NK-92 (cell line): ENCODE measurements around the gene DROSHA.
"Not testable (repeated sequence)": the region's sequence is repeated elsewhere in the genome, so short reads cannot be mapped to it uniquely, and the experiment has no call there.

ENCODE experiments used
- DNase-seq: peaks from one replicate; lab custom pipeline; 2025; ENCODE audit not compliant: unreplicated experiment; lab: John Stamatoyannopoulos, UW

The DROSHA gene

GRCh38 chr5:31531888-31532547, at the start of gene DROSHA, which contains the start of gene C5orf22:
Gene DROSHA (minus strand): TSS chr5:31532093. CDS start chr5:31529059, 3,034 bp downstream.
Gene C5orf22 (plus strand): TSS chr5:31532301. CDS start chr5:31532393, 92 bp downstream.
- peak; percentile 72 for DNase-seq

GRCh38 chr5:31579558-31579957, 47.7 kb upstream of the DROSHA start:
- no peak for DNase-seq

GRCh38 chr5:31577438-31577837, 45.5 kb upstream of the DROSHA start:
- no peak for DNase-seq

- no peak for DNase-seq
Measured at GRCh38 chr5:31574772-31575171, 42.9 kb upstream of the DROSHA start.

- DNase-seq = no peak
Measured at GRCh38 chr5:31573494-31574142, 41.7 kb upstream of the DROSHA start.

- no peak for DNase-seq
Measured at GRCh38 chr5:31569068-31569467, 37.2 kb upstream of the DROSHA start.

- no peak for DNase-seq
Measured at GRCh38 chr5:31568302-31568835, 36.5 kb upstream of the DROSHA start.

GRCh38 chr5:31566362-31566761, 34.5 kb upstream of the DROSHA start:
- not testable (repeated sequence) for DNase-seq

GRCh38 chr5:31563216-31563615, 31.3 kb upstream of the DROSHA start:
- no peak for DNase-seq

GRCh38 chr5:31561946-31562345, 30.1 kb upstream of the DROSHA start:
- DNase-seq = no peak

GRCh38 chr5:31559942-31560341, 28.0 kb upstream of the DROSHA start:
- no peak for DNase-seq

- no peak for DNase-seq
Measured at GRCh38 chr5:31556461-31556860, 24.6 kb upstream of the DROSHA start.

- no peak for DNase-seq
Measured at GRCh38 chr5:31554552-31554951, 22.7 kb upstream of the DROSHA start.

GRCh38 chr5:31553863-31554262, 22.0 kb upstream of the DROSHA start:
- DNase-seq = no peak

GRCh38 chr5:31551878-31552277, 20.0 kb upstream of the DROSHA start:
- no peak for DNase-seq

- DNase-seq = not testable (repeated sequence)
Measured at GRCh38 chr5:31549114-31549513, 17.2 kb upstream of the DROSHA start.

- DNase-seq = no peak
Measured at GRCh38 chr5:31537851-31538250, 6.0 kb upstream of the DROSHA start.

GRCh38 chr5:31537349-31537748, 5.5 kb upstream of the DROSHA start:
- no peak for DNase-seq

GRCh38 chr5:31536873-31537272, 5.0 kb upstream of the DROSHA start:
- DNase-seq = no peak

- no peak for DNase-seq
Measured at GRCh38 chr5:31534527-31535046, 2.7 kb upstream of the DROSHA start.

GRCh38 chr5:31531543-31531887, 378 bp downstream of the DROSHA start:
- DNase-seq = no peak

GRCh38 chr5:31530541-31531265, 1.2 kb downstream of the DROSHA start:
- DNase-seq = no peak
